GM18861 (cell line): ENCODE data around the gene GPR32.
"Not testable (repeated sequence)": the region's sequence is repeated elsewhere in the genome, so short reads cannot be mapped to it uniquely, and the experiment has no call there.

ENCODE experiments used
- ATAC-seq: cut with Tn5 transposase; IDR thresholded peaks from one replicate; pipeline ENCODE4 v1.9.1; 2021; ENCODE audit not compliant: unreplicated experiment

The GPR32 gene

DNA sequence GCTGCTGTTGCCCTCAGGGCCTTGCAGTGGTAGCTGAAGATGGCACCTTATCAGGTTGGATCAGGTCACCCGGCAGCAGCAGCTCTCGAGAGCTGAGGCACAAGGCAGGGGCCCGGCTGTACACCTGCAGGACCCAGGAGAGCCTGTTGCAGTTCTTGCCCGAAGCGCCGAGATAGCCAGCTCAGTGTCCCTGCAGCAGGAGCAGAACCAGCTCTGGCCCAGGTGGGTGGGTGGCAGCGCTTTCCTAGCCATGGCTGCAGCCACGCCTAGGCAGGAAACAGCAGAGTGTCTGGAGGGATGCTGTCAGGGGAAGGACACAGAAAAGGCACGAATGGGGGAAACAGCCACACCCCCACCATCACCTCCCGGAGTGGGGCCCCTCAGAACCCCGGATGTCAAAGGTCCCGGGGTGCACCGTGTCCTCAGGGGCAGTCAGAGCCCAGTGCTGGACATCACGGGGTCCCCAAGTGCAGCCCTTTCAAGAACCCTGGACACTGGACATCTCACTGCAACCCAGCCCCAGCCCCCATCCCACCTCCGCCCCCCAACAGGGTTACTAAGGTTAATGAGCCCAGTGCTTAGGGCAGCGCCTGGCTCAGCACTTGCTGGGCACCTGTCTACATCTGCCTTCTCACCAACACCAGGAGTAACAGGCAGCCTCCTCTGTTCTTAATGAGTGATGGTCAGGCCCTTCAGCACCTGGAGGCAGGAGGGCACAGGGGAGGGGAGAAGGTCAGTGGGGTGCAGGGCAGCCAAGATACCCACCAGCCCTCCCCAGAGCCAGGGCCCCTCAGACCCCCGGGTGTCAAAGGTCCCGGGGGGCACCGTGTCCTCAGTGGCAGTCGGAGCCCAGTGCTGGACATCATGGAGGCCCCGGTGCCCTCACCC, 28.6 kb downstream of the GPR32 start:
- ATAC-seq: no peak

GRCh38 chr19:50799547-50799851, 29.2 kb downstream of the GPR32 start:
- no peak for ATAC-seq

- no peak for ATAC-seq
Measured at GRCh38 chr19:50801107-50801506, 30.8 kb downstream of the GPR32 start.

- ATAC-seq: no peak
Measured at GRCh38 chr19:50803633-50804419, 33.6 kb downstream of the GPR32 start.

DNA sequence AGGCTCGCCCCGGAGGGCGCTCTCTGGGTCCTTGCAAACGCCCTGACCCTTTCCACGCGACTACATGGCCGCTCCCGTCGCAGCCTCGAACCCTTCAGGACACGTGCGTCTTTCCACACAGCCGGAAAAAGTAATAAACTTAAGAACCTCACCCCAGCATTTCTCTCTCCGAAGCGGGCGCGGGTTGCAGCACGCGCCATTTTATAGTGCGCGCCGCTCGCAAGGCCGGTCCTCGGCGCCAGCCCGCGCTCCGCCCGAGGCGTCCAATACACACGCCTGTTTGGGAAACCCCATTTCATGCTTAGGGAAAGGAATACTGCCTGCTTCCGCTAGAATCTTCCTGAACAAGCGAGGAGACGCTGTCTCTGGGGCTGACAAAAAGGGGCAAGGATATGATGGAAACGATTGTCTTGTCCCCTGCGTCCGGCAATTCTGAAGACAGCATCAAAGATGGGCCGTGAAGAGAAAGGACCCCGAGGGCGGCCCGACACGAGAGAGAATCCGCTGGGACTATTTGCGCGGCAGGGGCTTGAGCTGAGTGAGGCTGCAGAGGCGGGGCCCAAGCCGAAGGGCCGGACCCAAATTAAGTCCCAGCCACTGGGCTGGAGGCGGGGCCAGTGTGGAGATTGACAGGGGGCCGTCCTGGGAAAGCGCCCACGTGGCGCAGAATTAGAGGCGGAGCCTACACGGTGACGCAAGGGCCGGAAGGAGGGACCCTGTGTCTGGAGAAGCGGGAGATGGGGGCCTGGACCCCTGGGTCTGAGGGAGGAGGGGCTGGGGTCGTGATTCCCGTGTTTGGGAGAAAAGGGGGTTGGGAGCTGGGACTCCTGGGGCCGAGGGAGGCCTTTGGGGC, 34.4 kb downstream of the GPR32 start:
- ATAC-seq: peak; percentile 69

DNA sequence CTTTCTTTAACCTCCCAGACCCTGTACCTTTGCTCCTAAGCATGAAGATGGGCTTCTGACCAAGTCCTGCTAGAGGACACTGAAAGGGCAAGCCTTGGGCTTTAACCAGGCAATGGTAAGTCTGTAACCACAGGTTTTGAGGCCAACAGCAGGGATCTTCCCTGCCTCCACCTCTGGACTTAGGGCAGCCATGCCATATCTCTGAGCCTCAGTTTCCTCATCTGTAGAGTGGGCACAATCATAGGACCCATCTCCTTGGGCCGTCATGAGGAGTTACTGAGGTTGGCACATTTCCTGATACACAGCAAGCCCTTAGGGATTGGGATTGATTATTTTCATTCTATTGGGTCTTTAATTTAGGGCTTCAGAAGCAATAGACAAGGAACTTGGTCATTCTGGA, 38.6 kb downstream of the GPR32 start:
- ATAC-seq: no peak

DNA sequence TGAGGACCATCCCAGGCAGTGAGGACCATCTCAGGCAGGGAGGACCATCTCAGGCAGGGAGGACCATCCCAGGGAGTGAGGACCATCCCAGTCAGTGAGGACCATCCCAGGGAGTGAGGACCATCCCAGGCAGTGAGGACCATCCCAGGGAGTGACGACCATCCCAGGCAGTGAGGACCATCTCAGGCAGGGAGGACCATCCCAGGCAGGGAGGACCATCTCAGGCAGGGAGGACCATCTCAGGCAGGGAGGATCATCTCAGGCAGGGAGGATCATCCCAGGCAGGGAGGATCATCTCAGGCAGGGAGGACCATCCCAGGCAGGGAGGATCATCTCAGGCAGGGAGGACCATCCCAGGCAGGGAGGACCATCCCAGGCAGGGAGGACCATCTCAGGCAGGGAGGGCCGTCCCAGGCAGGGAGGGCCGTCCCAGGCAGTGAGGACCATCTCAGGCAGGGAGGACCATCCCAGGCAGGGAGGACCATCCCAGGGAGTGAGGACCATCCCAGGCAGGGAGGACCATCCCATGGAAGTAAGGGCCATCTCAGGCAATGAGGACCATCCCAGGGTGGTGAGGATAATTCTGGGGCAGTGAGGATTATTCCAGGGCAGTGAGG, 41.5 kb downstream of the GPR32 start:
- not testable (repeated sequence) for ATAC-seq

DNA sequence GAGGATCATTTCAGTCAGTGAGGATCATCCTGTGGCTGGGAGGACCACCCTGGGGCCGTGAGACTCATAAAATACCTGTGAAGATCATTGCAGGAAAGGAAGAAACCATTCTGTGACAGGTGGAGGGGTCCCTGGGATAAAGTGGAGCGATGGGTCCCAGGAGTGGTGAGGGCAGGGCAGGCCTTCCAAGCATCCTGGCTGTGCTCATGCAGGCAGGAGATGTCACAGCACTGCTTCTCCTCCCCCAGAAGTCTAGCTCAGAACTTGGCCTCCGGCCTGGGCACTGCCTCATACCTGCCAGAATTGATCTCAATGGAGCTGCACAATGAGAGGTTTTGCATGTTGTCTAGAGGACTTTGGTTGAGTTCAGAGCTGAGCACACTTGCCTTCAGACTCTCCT, 42.2 kb downstream of the GPR32 start:
- ATAC-seq: no peak

- ATAC-seq: no peak
Measured at GRCh38 chr19:50814883-50815282, 44.6 kb downstream of the GPR32 start.

- ATAC-seq: no peak
Measured at GRCh38 chr19:50815439-50815838, 45.2 kb downstream of the GPR32 start.

- peak; percentile 50 for ATAC-seq
Measured at GRCh38 chr19:50817941-50818858, 47.9 kb downstream of the GPR32 start.

GRCh38 chr19:50818859-50819472, 48.7 kb downstream of the GPR32 start:
- ATAC-seq: no peak

DNA sequence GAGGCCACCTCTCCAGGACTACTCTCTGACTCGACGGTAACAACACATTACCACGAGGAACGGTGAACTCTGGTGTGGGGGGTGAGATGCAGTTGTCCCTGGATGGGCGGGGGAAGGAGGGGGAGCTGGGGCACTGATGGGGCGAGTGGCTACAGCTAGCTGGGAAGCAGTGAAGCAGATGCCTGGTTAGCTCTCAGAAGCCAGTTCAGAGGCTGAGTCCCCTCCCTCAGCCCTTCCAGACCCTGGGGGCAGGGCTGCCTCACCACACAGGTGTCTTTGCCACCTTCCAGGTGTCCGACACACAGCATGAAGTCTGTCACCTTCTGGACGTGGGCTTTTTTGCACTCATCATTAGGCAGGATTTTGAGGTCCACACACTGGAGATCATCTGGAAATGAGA, 49.4 kb downstream of the GPR32 start:
- no peak for ATAC-seq

- ATAC-seq: no peak
Measured at GRCh38 chr19:50820086-50820485, 49.8 kb downstream of the GPR32 start.

DNA sequence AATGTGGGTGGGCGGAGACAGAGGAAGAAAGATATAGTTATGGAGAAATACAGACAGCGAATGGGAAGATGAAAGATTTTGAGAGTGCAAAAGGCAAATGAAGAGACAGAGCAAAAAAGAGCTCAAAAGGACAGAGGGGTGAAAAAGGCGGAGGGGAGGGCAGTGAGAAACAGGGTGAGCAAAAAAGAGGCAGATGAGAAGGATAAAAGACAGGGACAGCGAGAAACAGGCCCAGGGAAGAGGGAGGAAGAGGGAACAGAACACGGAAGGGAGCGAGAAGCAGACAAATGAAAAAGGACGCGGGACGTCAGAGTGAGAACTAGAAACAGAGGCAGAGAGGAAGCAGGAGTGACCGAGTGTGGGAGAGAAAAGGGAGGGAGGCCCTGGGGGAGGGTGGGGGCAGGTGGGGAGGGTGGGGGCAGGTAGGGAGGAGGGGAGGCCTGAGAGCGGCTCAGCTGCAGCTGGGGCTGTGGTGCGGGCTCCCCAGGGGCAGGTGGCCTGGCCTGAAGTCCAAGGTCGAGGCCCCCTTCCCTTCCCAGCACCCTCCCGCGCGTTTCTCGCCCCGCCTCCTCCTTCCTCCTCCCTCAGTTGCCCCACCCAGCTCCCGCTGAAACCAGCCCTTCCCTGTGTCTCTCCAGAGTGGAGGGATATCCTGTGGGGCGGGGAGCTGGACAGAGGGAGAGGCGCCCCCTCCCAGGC, 50.4 kb downstream of the GPR32 start:
- ATAC-seq: no peak

- ATAC-seq: no peak
Measured at GRCh38 chr19:50821248-50821612, 51.0 kb downstream of the GPR32 start.
